B cell (primary cell): ENCODE measurements around the gene ALKBH3. TPM values are rescaled to one million over a fixed set of nuclear protein-coding genes. Genes with fewer than 3 reads are reported as not detected.

ENCODE experiments used
- ATAC-seq: fragments of 200-7000 bp; cut with Tn5 transposase; one replicate; pipeline ENCODE4 v1.10.0; 2021; ENCODE audit warnings: low read depth, mild to moderate bottlenecking, moderate number of reproducible peaks, moderate library complexity
- CTCF ChIA-PET: fragments of 350-600 bp; sonication (Branson Sonifier 250); formaldehyde crosslinking; loops from one replicate; lab custom pipeline; 2021; ENCODE audit warnings: antibody characterized with exemption, inconsistent platforms; lab: Charles Lee
- POLR2A ChIA-PET: fragments of 350-600 bp; sonication (Branson Sonifier 250); formaldehyde crosslinking; loops from one replicate; lab custom pipeline; 2021; ENCODE audit warnings: antibody characterized with exemption; lab: Charles Lee
- DNase-seq: peaks from one replicate; pipeline ENCODE4 v3.0.0; 2013
- H2AFZ ChIP-seq: 2 replicates; pipeline ENCODE4 v1.6.1; 2012; ENCODE audit warnings: mild to moderate bottlenecking, low read depth, low read length; ENCODE audit not compliant: insufficient read depth, poor library complexity, severe bottlenecking
- H3K27ac ChIP-seq, 2 donors: 1 replicate in 1 of 2; 2 replicates in 1 of 2; pipeline ENCODE4 v1.5.1; 2012 to 2013; ENCODE audit warnings: low read length in 2 of 2, mild to moderate bottlenecking in 2 of 2, moderate library complexity in 1 of 2
- H3K27me3 ChIP-seq, 4 experiments: fragments of 200-600 bp in 1 of 4; sonication (generic) in 1 of 4; replicated peaks in 1 of 4; 1 replicate in 2 of 4; 2 replicates in 2 of 4; pipeline versions ENCODE4 v1.6.1 to v1.7.0; 2013 to 2016; ENCODE audit warnings: low read length in 3 of 4, mild to moderate bottlenecking in 2 of 4, mixed read lengths in 1 of 4, moderate library complexity in 1 of 4; ENCODE audit not compliant: insufficient read depth in 4 of 4, control insufficient read depth in 3 of 4; ENCODE audit errors: control extremely low read depth in 1 of 4
- H3K36me3 ChIP-seq, 2 experiments: replicated peaks in 1 of 2; 1 replicate in 1 of 2; 2 replicates in 1 of 2; pipeline versions ENCODE4 v1.6.1 to v1.7.1; 2013; ENCODE audit warnings: low read length in 1 of 2; ENCODE audit not compliant: insufficient read depth in 2 of 2, control insufficient read depth in 1 of 2; ENCODE audit errors: control extremely low read depth in 1 of 2, extremely low read depth in 1 of 2
- H3K4me1 ChIP-seq, 2 donors: fragments of 200-600 bp in 1 of 2; sonication (generic) in 1 of 2; 1 replicate in 1 of 2; 2 replicates in 1 of 2; pipeline versions ENCODE4 v1.5.1 to v1.6.1; 2013 to 2017; ENCODE audit warnings: low read length in 2 of 2; ENCODE audit not compliant: control insufficient read depth in 2 of 2, insufficient read depth in 2 of 2
- H3K4me2 ChIP-seq: replicated peaks from 2 replicates; pipeline ENCODE3; 2012; ENCODE audit warnings: mild to moderate bottlenecking, low read depth, low read length; ENCODE audit not compliant: poor library complexity, severe bottlenecking
- H3K4me3 ChIP-seq, 5 experiments: fragments of 200-600 bp in 1 of 5; sonication (generic) in 1 of 5; 1 replicate in 3 of 5; 2 replicates in 2 of 5; pipeline versions ENCODE4 v1.5.1 to v1.7.0; 2011 to 2016; ENCODE audit warnings: low read length in 4 of 5, mild to moderate bottlenecking in 4 of 5, low read depth in 2 of 5, control low read depth in 1 of 5, moderate library complexity in 1 of 5; ENCODE audit not compliant: insufficient read depth in 1 of 5; ENCODE audit errors: control extremely low read depth in 1 of 5, extremely low read depth in 1 of 5
- H3K79me2 ChIP-seq: fragments of 200-600 bp; sonication (generic); one replicate; pipeline ENCODE4 v1.6.0; 2016; ENCODE audit warnings: low read length; ENCODE audit not compliant: control insufficient read depth, insufficient read depth
- H3K9ac ChIP-seq: fragments of 200-600 bp; sonication (generic); 2 replicates; pipeline ENCODE4 v1.6.1; 2017; ENCODE audit warnings: mild to moderate bottlenecking, low read length, moderate library complexity
- H3K9me3 ChIP-seq, 3 donors: one replicate each; pipeline versions ENCODE4 v1.6.1 to v1.7.1; 2013; ENCODE audit warnings: low read length in 2 of 3; ENCODE audit not compliant: control insufficient read depth in 2 of 3, insufficient read depth in 1 of 3; ENCODE audit errors: control extremely low read depth in 1 of 3
- H4K20me1 ChIP-seq: 2 replicates; pipeline ENCODE4 v1.6.0; 2012; ENCODE audit warnings: mild to moderate bottlenecking, low read length; ENCODE audit not compliant: insufficient read depth, control insufficient read depth, poor library complexity, severe bottlenecking
- H3K27ac Mint-ChIP-seq: one replicate; pipeline ENCODE4 v1.8.0; 2021; ENCODE audit warnings: mixed read lengths
- H3K27me3 Mint-ChIP-seq: one replicate; pipeline ENCODE4 v1.8.0; 2021; ENCODE audit warnings: mixed read lengths
- H3K4me1 Mint-ChIP-seq: one replicate; pipeline ENCODE4 v1.8.0; 2021; ENCODE audit warnings: mixed read lengths
- H3K4me3 Mint-ChIP-seq: one replicate; pipeline ENCODE4 v1.8.0; 2021; ENCODE audit warnings: mixed read lengths
- H3K9me3 Mint-ChIP-seq: one replicate; pipeline ENCODE4 v1.8.0; 2022; ENCODE audit warnings: mixed read lengths; ENCODE audit not compliant: insufficient read depth
- CTCF ChIP-seq: fragments of 200-600 bp; IDR thresholded peaks from one replicate; pipeline ENCODE4 v1.8.0; 2022; ENCODE audit warnings: antibody characterized with exemption, mild to moderate bottlenecking
- EZH2 ChIP-seq: IDR thresholded peaks from 2 replicates; pipeline ENCODE4 v1.6.1; 2012; ENCODE audit warnings: borderline replicate concordance, low read depth, mild to moderate bottlenecking, moderate library complexity, low read length; ENCODE audit not compliant: insufficient read depth, poor library complexity, severe bottlenecking
- WGBS: methylation state at CpG from one replicate; pipeline ENCODE4 v1.1.5; 2013; ENCODE audit warnings: missing lambda C conversion rate; ENCODE audit not compliant: insufficient coverage; 5-methylcytosine and 5-hydroxymethylcytosine counted together
- intact Hi-C: fragments of 100-400 bp; cut with micrococcal nuclease; formaldehyde crosslinking; loops from one replicate; pipeline ENCODE4 v1.10.0; 2022
- polyA plus RNA-seq: library from polyadenylated mRNA; depleted of rRNA; stranded (reverse); fragments of >200 nt; gene quantifications from 2 replicates; pipeline ENCODE4 v1.2.3, GENCODE V29; 2012
- total RNA-seq, 2 donors: library from RNA; stranded (reverse); fragments of 120-200 nt in 1 of 2; gene quantifications; 1 replicate in 1 of 2; 2 replicates in 1 of 2; pipeline versions ENCODE4 v1.2.3 to v1.2.4, GENCODE V29; 2013 to 2022

ALKBH3 gene
- total and polyA plus RNA-seq, 2 donors (not counting 1 experiment from before 2014, with no cell fraction given) = 22.3 to 26.7 TPM

GRCh38 chr11:43967661-43968060, 87.0 kb downstream of the ALKBH3 start:
- Mint-ChIP-seq H3K27me3 (peaks cover 33% of the 10 kb centered on the region), H3K4me3 (no peak overlapping the region), H3K27ac (no peak overlapping the region), H3K4me1 (no peaks in the 10 kb centered on the region), H3K9me3 (peaks cover 2% of the 10 kb centered on the region)
- no peaks in the 10 kb centered on the region for H3K36me3 ChIP-seq
- H3K27me3 ChIP-seq = no peaks in the 10 kb centered on the region
- intact Hi-C loops = no loop called here
- no peaks in the 10 kb centered on the region for H3K4me1 ChIP-seq
- no peak overlapping the region for H2AFZ ChIP-seq
- DNase-seq (no peak), ATAC-seq (no peak)
- CTCF ChIA-PET = no interaction called here
- H3K4me2 ChIP-seq = no peak overlapping the region
- no peaks in the 10 kb centered on the region for H4K20me1 ChIP-seq
- TF ChIP-seq CTCF (no peak), EZH2 (no peak)
- POLR2A ChIA-PET = no interaction called here
- no peak overlapping the region for H3K27ac ChIP-seq
- no peak overlapping the region for H3K9ac ChIP-seq
- no CpG with 5 or more reads among the region's 2 CpGs for WGBS
- no peaks in the 10 kb centered on the region for H3K9me3 ChIP-seq
- no peaks in the 10 kb centered on the region for H3K79me2 ChIP-seq
- H3K4me3 ChIP-seq = no peak overlapping the region

- no peaks in the 10 kb centered on the region for H3K4me1 Mint-ChIP-seq
- H3K27me3 Mint-ChIP-seq = peaks cover 31% of the 10 kb centered on the region
- Histone ChIP-seq H3K4me1 (no peaks in the 10 kb centered on the region), H3K79me2 (no peaks in the 10 kb centered on the region), H3K27ac (no peak overlapping the region), H3K4me3 (no peak overlapping the region), H2AFZ (no peak overlapping the region), H3K9me3 (no peaks in the 10 kb centered on the region), H3K36me3 (no peaks in the 10 kb centered on the region), H3K4me2 (no peak overlapping the region), H3K9ac (no peak overlapping the region), H3K27me3 (no peaks in the 10 kb centered on the region), H4K20me1 (no peaks in the 10 kb centered on the region)
- TF ChIP-seq EZH2 (no peak), CTCF (no peak)
- CTCF ChIA-PET = no interaction called here
- intact Hi-C loops = no loop called here
- DNase-seq (no peak), ATAC-seq (no peak)
- no peak overlapping the region for H3K27ac Mint-ChIP-seq
- H3K9me3 Mint-ChIP-seq = peaks cover 4% of the 10 kb centered on the region
- WGBS = 90% methylated on average over 2 of the region's 4 CpGs
- no peak overlapping the region for H3K4me3 Mint-ChIP-seq
- POLR2A ChIA-PET = no interaction called here
Observed at GRCh38 chr11:43968719-43969118, 88.1 kb downstream of the ALKBH3 start.
